SJCRH30 (cell line): Measurements from ENCODE around the gene MKRN2. TPM values are rescaled to one million over a fixed set of nuclear protein-coding genes. Genes with fewer than 3 reads are reported as not detected.

Experiments
- DNase-seq, 2 experiments: peaks; one replicate each; pipeline ENCODE4 v3.0.0-alpha.2; 2015 to 2020
- H3K27ac ChIP-seq: fragments of 250-450 bp; sonication (Bioruptor Pico); 2 replicates; pipeline ENCODE4 v1.5.1; 2020; ENCODE audit warnings: mild to moderate bottlenecking, moderate library complexity
- H3K27me3 ChIP-seq: fragments of 250-450 bp; sonication (Bioruptor Pico); 2 replicates; pipeline ENCODE4 v1.5.1; 2020; ENCODE audit warnings: mild to moderate bottlenecking, moderate library complexity
- H3K36me3 ChIP-seq: fragments of 250-450 bp; sonication (Bioruptor Pico); 2 replicates; pipeline ENCODE4 v1.5.1; 2020; ENCODE audit warnings: mild to moderate bottlenecking, moderate library complexity
- H3K4me1 ChIP-seq: fragments of 250-450 bp; sonication (Bioruptor Pico); 2 replicates; pipeline ENCODE4 v1.5.1; 2020; ENCODE audit warnings: mild to moderate bottlenecking, moderate library complexity
- H3K4me3 ChIP-seq: fragments of 250-450 bp; sonication (Bioruptor Pico); 2 replicates; pipeline ENCODE4 v1.5.1; 2020; ENCODE audit warnings: mild to moderate bottlenecking, moderate library complexity
- H3K9me3 ChIP-seq: fragments of 250-450 bp; sonication (Bioruptor Pico); replicated peaks from 2 replicates; pipeline ENCODE4 v1.5.1; 2020; ENCODE audit warnings: mild to moderate bottlenecking, moderate library complexity
- total RNA-seq: library from RNA; depleted of rRNA; stranded (reverse); fragments of >200 nt; shearing (Covaris generic); gene quantifications from 2 replicates; pipeline ENCODE4 v1.2.3, GENCODE V29; 2014; rRNA removed

MKRN2 gene, protein sequence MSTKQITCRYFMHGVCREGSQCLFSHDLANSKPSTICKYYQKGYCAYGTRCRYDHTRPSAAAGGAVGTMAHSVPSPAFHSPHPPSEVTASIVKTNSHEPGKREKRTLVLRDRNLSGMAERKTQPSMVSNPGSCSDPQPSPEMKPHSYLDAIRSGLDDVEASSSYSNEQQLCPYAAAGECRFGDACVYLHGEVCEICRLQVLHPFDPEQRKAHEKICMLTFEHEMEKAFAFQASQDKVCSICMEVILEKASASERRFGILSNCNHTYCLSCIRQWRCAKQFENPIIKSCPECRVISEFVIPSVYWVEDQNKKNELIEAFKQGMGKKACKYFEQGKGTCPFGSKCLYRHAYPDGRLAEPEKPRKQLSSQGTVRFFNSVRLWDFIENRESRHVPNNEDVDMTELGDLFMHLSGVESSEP
- 34.0 and 38.9 TPM in 2 replicates for total RNA-seq

DNA sequence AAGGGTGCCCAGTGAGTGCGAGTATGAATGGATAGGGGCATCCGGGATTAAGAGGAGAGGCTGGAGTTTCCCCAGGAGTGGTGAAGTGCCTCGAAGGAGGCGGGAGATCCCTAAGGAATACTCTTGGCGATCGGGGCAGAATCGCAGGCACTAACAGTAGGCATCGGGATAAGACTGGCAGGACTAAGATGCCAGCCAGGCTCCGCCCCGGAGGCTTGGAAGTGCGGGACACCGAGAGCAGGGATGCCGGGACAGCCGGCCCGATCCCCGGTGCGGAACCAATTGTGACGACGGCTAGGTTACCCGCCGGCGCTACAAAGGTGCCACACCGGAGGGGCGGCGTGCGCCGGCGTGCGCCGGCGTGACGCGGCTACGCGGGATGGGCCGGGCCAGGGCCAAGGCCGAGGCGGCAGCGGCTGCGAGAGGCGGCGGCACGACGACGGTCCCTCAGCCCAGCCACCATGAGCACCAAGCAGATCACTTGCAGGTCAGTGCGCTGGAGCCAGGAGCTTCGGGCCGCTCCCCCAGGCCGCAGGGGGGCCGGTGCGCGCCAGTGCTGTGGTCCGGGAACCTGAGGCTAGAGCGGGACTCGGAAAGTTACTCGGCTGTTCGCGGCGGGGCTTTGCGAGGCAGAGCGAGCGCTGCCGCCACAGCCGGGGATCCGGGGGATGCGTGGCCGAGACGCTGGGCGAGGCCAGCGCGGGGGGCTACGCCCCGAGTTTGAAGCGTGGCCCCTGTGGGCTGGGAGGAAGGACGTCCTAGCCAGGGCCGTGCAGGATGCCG is at the start of gene MKRN2:
Gene MKRN2 (plus strand): TSS at position 398 of the 783 bp plus-strand sequence. CDS start 64 bp downstream, at position 462.
- peak; percentile 84 to 89 for DNase-seq
- Histone ChIP-seq H3K27ac (peak within 1 kb of the TSS; percentile 67), H3K9me3 (no peaks in the 10 kb centered on the region), H3K27me3 (no peaks in the 10 kb centered on the region), H3K4me1 (peaks cover 15% of the 10 kb centered on the region), H3K4me3 (peak within 1 kb of the TSS; percentile 88), H3K36me3 (no peaks in the 10 kb centered on the region)

DNA sequence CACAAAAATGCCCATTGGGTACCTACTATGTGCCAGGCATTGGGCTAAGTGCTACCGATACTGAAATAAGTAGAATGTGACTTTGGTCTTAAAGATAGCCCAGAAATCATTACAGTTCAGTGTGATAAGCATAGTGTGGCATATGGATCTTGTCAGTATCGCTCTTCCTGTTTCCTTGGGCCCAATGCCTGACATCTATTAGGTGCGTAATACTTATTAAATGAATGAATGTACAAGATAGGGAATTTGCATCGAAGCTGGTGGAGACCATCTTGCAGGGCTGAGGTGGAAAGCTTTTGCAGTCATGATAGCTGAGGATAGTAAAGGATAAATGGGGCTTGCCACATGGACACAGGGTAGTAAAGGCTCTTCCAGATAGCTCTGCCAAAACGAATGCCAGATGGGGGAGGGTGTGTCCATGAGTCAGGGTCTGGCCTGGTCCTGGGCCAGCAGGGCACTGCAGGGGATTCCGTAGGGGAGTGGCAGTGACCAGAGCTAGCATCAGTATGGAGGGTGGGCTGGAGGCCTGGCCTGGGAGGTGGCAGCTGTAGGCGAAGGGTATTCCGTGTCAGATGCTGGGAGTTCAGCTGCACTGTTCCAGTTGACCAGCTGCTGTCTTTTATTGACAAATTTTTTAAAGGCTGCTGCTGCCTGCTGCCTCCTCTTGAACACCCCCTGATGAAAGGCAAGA is 49.2 kb upstream of the MKRN2 start:
- DNase-seq, result peak; percentile 57 to 65
- Histone ChIP-seq H3K36me3 (peaks cover 14% of the 10 kb centered on the region; the same call in 1 of the 2 replicates), H3K27ac (peak overlapping the region; percentile 19; the same call in 1 of the 2 replicates)

DNA sequence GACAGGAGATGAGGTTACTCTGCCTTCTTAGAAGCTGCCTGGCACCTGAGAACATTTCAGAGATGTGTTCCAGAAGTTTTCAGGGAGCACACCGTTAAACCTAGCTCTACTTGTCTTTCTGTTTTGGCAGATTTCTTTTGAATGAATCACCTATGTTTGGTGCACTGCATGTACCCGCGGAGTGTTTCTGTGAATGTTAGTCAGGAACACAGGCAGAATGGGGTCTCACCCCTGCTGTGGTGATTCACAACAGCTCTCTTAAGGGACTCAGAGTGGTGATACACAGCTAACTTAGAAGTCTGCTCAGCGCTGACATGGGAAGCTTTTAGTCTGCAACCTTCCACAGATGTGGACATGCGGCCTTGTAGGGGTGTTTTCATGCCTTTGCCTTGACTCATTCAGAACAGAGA is 48.6 kb upstream of the MKRN2 start:
- DNase-seq, result peak; percentile 38 to 42
- no peak overlapping the region for H3K4me3 ChIP-seq
- H3K36me3 ChIP-seq, result peaks cover 10% of the 10 kb centered on the region; the same call in 1 of the 2 replicates
- H3K27ac ChIP-seq, result peak overlapping the region; percentile 19; the same call in 1 of the 2 replicates
- no peaks in the 10 kb centered on the region for H3K27me3 ChIP-seq
- H3K4me1 ChIP-seq, result peaks cover 10% of the 10 kb centered on the region; the same call in 1 of the 2 replicates
- no peaks in the 10 kb centered on the region for H3K9me3 ChIP-seq

More for the DNA sequence above, 49.2 kb upstream of the MKRN2 start:
- H3K4me3 ChIP-seq, result no peak overlapping the region
- H3K4me1 ChIP-seq, result peaks cover 10% of the 10 kb centered on the region; the same call in 1 of the 2 replicates
- H3K27me3 ChIP-seq, result no peaks in the 10 kb centered on the region
- no peaks in the 10 kb centered on the region for H3K9me3 ChIP-seq

DNA sequence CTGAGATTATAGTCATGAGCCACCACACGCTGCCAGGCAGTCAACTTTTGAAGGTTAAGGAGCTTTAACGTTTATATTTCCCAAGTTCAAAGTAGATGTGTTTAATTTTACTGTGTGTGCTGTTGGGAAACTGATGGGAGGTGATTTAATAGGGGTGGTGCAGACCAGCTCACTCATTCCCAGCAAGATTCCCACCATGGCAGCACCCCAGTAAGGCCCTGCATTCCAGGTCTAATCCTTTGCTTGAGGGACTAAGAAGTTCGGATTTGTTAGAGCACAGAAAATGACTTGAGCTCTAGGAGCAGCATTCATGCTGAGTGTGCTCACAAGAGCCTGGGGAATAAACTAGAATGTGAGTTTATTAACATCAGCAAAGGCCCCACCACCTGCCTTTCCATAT is 47.4 kb upstream of the MKRN2 start:
- Histone ChIP-seq H3K9me3 (no peaks in the 10 kb centered on the region), H3K27me3 (no peaks in the 10 kb centered on the region), H3K4me3 (no peak overlapping the region), H3K27ac (no peak overlapping the region), H3K4me1 (peaks cover 10% of the 10 kb centered on the region; the same call in 1 of the 2 replicates), H3K36me3 (peaks cover 2% of the 10 kb centered on the region; the same call in 1 of the 2 replicates)
- no peak for DNase-seq

DNA sequence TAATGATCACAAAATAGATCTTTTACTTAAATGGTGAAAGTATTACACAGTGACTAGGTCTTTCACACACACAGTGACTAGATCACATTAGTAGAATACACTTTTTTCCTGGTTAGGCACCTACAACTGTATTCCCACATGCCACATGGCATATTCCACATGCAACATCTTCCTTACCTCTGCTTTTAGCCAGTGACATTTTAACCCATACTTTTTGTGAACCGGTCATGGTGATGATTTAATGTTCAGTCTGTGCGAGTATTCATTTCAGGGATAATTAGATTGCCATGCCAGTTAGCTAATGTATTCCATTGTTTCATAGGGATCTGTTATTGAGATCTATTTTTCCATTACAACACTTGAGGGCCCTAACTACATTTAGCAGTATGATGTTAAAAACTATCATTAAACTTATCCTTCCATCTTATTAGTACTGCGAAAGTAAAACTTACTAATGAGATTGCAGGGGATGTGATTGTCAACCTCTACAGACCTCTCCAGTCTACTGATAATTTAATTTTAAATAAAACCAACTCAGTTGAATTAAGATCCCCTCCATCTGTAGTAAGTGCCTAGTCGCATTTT is 44.3 kb upstream of the MKRN2 start:
- no peak for DNase-seq
- no peak overlapping the region for H3K4me3 ChIP-seq
- no peaks in the 10 kb centered on the region for H3K9me3 ChIP-seq
- H3K4me1 ChIP-seq, result peaks cover 7% of the 10 kb centered on the region; the same call in 1 of the 2 replicates
- H3K27me3 ChIP-seq, result no peaks in the 10 kb centered on the region
- H3K27ac ChIP-seq, result no peak overlapping the region
- no peaks in the 10 kb centered on the region for H3K36me3 ChIP-seq

DNA sequence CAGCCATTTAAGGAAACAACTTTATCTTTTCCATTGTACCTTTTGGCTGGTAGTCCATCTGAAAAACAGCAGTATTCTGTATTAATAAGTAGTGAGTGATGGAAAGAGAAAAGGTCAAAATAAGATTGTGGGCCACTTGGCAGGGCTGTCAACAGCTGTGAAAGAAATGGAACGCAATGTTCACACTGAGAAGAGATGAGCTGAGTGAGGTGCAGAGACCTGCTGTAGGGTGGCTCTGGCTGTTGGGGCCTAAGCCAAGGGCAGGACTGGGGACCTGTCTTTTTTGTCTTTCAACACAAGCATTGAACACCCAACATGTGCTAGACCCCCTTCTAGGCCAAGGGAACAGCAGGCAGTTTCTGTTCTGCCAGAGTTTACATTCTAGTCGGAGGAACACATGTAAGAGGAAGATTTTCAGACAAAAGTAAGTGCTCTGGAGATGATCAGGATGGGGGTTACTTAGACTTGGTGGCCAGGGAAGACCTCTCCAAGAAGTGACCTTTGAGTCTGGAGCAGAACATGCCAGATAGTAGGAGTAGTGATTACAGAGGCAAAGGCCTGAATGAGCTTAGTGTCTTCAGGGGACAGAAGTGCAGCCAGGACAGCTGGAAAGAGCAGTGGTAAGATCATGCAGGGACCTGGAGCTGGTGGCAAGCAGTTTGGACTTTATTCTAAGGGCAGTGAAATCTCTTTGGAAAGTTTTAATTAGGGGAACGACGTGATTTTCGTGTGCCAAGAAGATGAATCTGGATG is 43.0 kb upstream of the MKRN2 start:
- no peaks in the 10 kb centered on the region for H3K27me3 ChIP-seq
- no peak for DNase-seq
- H3K36me3 ChIP-seq, result no peaks in the 10 kb centered on the region
- no peak overlapping the region for H3K27ac ChIP-seq
- no peaks in the 10 kb centered on the region for H3K9me3 ChIP-seq
- H3K4me3 ChIP-seq, result no peak overlapping the region
- peaks cover under 1% of the 10 kb centered on the region; the same call in 1 of the 2 replicates for H3K4me1 ChIP-seq

DNA sequence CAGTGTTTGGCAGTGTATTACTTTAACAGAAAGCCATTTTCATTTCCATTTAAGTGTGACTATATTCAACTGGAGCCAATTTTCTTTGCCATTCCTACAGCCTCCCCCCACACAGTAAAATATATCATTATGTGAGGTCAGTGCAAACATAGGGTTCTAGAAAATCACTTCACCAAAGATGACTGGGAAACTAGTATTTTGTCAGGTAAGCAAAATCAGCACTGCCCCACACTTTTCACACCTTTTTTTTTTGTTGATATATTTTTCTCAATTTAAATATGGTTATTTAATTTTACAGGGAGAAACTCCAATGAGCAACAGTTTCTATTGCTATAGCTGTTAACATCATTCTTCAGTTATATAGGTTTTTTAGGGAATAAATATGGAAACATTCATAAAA is 41.3 kb upstream of the MKRN2 start:
- Histone ChIP-seq H3K36me3 (no peaks in the 10 kb centered on the region), H3K9me3 (no peaks in the 10 kb centered on the region), H3K27ac (no peak overlapping the region), H3K4me3 (no peak overlapping the region), H3K4me1 (no peaks in the 10 kb centered on the region), H3K27me3 (no peaks in the 10 kb centered on the region)
- no peak for DNase-seq

DNA sequence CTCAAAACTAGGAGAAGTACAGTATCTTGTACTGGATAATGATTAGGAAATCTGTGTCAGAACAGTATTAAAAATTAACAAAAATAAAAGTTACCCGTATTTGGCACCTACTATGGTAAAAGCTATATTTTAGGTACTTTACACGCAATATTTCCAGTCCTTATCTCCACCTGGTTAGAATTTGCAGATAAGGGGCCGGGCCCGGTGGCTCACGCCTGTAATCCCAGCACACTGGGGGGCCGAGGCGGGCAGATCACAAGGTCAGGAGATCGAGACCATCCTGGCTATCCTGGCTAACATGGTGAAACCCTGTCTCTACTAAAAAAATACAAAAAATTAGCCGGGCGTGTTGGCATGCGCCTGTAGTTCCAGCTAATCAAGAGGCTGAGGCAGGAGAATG is 40.0 kb upstream of the MKRN2 start:
- no peak for DNase-seq
- Histone ChIP-seq H3K36me3 (peaks cover 3% of the 10 kb centered on the region; the same call in 1 of the 2 replicates), H3K27me3 (no peaks in the 10 kb centered on the region), H3K4me1 (no peaks in the 10 kb centered on the region), H3K4me3 (no peak overlapping the region), H3K9me3 (no peaks in the 10 kb centered on the region), H3K27ac (no peak overlapping the region)

DNA sequence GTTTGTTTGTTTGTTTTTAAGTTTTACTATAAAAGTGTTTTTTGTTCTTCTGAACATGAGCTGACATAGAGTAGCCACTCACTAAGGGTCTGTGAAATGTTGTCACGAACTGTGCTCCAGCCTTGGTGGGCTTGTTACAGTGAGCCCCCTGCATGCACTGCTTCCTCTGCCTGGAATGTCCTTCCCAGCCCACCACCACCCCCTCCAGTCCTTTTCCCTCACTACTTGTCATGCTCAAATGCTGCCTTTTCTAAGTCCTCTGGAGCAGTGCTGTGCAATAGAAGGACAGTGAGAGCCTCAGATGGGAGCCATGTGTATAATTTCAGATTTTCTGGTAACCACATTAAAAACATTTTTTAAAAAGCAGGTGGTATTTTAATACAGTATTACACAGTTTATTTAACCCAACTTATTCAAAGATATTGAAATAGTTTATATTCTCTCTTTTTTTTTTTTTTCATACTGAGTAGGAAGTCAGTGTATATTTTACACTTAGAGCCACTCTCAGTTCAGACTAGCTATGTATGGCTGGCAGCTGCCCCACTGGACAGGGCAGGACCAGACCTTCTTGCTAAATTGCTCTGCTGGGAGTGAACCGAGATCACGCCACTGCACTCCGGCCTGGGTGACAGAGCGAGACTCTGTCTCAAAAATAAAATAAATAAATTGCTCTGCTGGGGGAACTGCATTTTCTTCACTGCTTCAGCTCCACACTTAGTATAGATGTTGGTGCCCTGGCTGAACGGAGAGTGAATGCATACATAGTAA is 38.4 kb upstream of the MKRN2 start:
- no peak overlapping the region for H3K27ac ChIP-seq

DNA sequence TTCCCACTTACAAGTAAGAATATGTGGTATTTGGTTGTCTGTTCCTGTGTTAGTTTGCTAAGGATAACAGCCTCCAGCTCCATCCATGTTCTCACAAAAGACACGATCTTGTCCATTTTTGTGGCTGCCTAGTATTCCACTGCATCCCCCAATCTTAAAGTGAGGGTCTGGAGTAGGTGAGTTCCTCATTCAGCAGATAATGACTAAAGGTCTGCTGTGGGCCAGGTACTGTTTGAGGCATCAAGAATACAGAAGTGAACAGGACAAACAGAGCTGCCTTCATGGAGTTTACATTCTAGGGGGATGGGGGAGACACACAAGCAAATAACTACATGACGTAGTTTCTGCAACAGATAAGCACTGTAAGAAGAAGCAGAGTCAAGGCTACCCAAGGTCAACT is 35.9 kb upstream of the MKRN2 start:
- Histone ChIP-seq H3K27me3 (no peaks in the 10 kb centered on the region), H3K27ac (no peak overlapping the region), H3K4me1 (no peaks in the 10 kb centered on the region), H3K9me3 (no peaks in the 10 kb centered on the region), H3K36me3 (peaks cover 3% of the 10 kb centered on the region; the same call in 1 of the 2 replicates), H3K4me3 (no peak overlapping the region)
- no peak for DNase-seq

More for the DNA sequence above, 38.4 kb upstream of the MKRN2 start:
- H3K36me3 ChIP-seq, result peaks cover 3% of the 10 kb centered on the region; the same call in 1 of the 2 replicates
- H3K4me3 ChIP-seq, result no peak overlapping the region
- no peak for DNase-seq
- H3K4me1 ChIP-seq, result no peaks in the 10 kb centered on the region
- H3K9me3 ChIP-seq, result no peaks in the 10 kb centered on the region
- no peaks in the 10 kb centered on the region for H3K27me3 ChIP-seq

DNA sequence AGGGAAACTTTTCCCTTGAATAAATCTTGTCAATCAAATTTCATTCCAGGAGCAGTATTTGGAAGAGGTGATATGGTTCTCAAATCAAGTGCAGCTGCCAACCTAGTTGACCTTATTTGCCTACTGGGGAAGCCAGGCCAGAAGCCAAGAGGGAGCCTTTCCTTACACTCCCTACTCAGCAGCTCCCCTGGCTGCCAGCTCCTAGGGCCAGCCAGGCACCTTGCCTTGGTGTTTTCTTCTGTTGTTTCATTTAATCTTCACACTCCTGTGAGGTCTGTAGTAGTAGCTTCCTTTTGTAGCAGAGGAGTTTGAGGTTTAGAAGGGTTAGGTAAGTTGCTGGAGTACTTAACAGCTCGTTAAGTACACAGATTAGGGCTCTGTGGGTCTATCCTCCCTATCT is 34.2 kb upstream of the MKRN2 start:
- H3K4me1 ChIP-seq, result no peaks in the 10 kb centered on the region
- H3K9me3 ChIP-seq, result no peaks in the 10 kb centered on the region
- H3K27me3 ChIP-seq, result no peaks in the 10 kb centered on the region
- H3K27ac ChIP-seq, result no peak overlapping the region
- no peak overlapping the region for H3K4me3 ChIP-seq
- no peak for DNase-seq
- H3K36me3 ChIP-seq, result peaks cover 3% of the 10 kb centered on the region; the same call in 1 of the 2 replicates

DNA sequence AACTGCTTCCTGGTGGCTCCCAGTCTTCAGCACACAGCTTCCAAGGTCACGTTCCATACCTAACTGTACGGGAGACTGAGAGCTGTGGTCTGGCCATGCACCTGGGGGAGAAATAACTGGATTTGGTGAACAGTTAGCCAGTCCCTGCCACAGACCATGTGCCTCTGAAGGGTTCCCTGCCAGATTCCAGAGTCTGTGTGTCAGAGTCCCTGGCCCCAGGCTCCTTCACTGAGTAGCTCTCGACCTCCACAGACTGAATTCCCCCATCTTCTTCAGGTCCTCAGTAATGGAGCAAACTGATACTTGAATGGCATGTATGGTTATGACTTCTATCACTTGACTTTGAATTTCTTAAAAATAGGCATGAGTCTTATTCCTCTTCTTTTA is 29.1 kb upstream of the MKRN2 start:
- no peaks in the 10 kb centered on the region for H3K27me3 ChIP-seq
- no peaks in the 10 kb centered on the region; the same call in 1 of the 2 replicates for H3K36me3 ChIP-seq
- DNase-seq, result no peak
- no peaks in the 10 kb centered on the region for H3K9me3 ChIP-seq
- H3K4me3 ChIP-seq, result no peak overlapping the region
- H3K27ac ChIP-seq, result no peak overlapping the region
- H3K4me1 ChIP-seq, result no peaks in the 10 kb centered on the region

DNA sequence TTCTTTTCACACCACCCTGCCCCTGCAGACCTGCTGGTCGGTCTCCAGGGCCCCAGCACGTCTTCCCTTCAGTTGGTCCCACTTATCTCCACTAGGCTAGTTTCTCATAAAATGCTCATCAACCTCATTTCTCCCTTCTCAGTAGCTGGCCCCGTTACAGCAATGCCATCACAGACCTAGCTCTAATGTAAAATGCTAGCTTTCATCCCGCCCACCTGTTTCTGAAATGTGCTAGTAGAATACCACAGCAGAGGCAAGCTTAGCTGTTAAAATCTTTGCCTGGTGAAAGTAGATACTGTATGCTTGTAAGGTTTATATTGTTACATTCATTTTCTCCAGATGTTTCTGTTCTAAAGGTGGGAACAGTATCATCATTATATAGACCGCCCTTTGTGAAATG is 24.7 kb upstream of the MKRN2 start:
- Histone ChIP-seq H3K27me3 (no peaks in the 10 kb centered on the region), H3K9me3 (no peaks in the 10 kb centered on the region), H3K4me3 (no peak overlapping the region), H3K27ac (no peak overlapping the region), H3K4me1 (no peaks in the 10 kb centered on the region), H3K36me3 (no peaks in the 10 kb centered on the region; the same call in 1 of the 2 replicates)
- DNase-seq, result no peak
